ENCODE data around the gene ZNF564.
"Not testable (repeated sequence)": the region's sequence is repeated elsewhere in the genome, so short reads cannot be mapped to it uniquely, and the experiment has no call there.

ZNF564 gene

GRCh38 chr19:12497032-12497431 lies 54.2 kb downstream of the ZNF564 start:
- DNase-seq (ENCODE audit: low spot score): no peak

GRCh38 chr19:12496480-12496879 lies 54.8 kb downstream of the ZNF564 start:
- no peak for DNase-seq (ENCODE audit: low spot score)

- DNase-seq (ENCODE audit: low spot score): peak; percentile 96
Observed at GRCh38 chr19:12495002-12495802, 56.1 kb downstream of the ZNF564 start.

GRCh38 chr19:12494260-12494860 lies 56.9 kb downstream of the ZNF564 start:
- no peak for DNase-seq (ENCODE audit: low spot score)

- not testable (repeated sequence) for DNase-seq (ENCODE audit: low spot score)
Observed at GRCh38 chr19:12486265-12486783, 65.0 kb downstream of the ZNF564 start.

GRCh38 chr19:12485571-12485970 lies 65.7 kb downstream of the ZNF564 start:
- DNase-seq (ENCODE audit: low spot score): no peak

GRCh38 chr19:12485052-12485416 lies 66.2 kb downstream of the ZNF564 start:
- DNase-seq (ENCODE audit: low spot score): no peak

GRCh38 chr19:12484371-12485051 lies 66.8 kb downstream of the ZNF564 start, which contains the start of gene ZNF709:
ZNF709 (minus strand) TSS chr19:12484816; CDS start chr19:12484657, 159 bp downstream.
- peak; percentile 96 for DNase-seq (ENCODE audit: low spot score)

- DNase-seq (ENCODE audit: low spot score): no peak
Observed at GRCh38 chr19:12484011-12484370, 67.3 kb downstream of the ZNF564 start.

- no peak for DNase-seq (ENCODE audit: low spot score)
Observed at GRCh38 chr19:12482509-12482886, 68.8 kb downstream of the ZNF564 start.

- no peak for DNase-seq (ENCODE audit: low spot score)
Observed at GRCh38 chr19:12481781-12482508, 69.3 kb downstream of the ZNF564 start.

GRCh38 chr19:12478234-12478941 lies 72.9 kb downstream of the ZNF564 start:
- no peak for DNase-seq (ENCODE audit: low spot score)
